ENCODE measurements around the gene IL20RA. TPM values are rescaled to one million over a fixed set of nuclear protein-coding genes. Genes with fewer than 3 reads are reported as not detected.

The IL20RA gene
- polyA plus RNA-seq, 1 experiment, result not detected

GRCh38 chr6:136990754-136991153 lies 54.0 kb downstream of the IL20RA start:
- H3K9me3 ChIP-seq (ENCODE audit: control insufficient read depth, insufficient read depth, low read length), result no peaks in the 10 kb centered on the region
- H3K27ac ChIP-seq (ENCODE audit: low read depth, low read length), result no peak overlapping the region
- CTCF ChIA-PET, result no interaction called here
- POLR2A ChIA-PET, result no interaction called here
- TF ChIP-seq, protein P1, sequence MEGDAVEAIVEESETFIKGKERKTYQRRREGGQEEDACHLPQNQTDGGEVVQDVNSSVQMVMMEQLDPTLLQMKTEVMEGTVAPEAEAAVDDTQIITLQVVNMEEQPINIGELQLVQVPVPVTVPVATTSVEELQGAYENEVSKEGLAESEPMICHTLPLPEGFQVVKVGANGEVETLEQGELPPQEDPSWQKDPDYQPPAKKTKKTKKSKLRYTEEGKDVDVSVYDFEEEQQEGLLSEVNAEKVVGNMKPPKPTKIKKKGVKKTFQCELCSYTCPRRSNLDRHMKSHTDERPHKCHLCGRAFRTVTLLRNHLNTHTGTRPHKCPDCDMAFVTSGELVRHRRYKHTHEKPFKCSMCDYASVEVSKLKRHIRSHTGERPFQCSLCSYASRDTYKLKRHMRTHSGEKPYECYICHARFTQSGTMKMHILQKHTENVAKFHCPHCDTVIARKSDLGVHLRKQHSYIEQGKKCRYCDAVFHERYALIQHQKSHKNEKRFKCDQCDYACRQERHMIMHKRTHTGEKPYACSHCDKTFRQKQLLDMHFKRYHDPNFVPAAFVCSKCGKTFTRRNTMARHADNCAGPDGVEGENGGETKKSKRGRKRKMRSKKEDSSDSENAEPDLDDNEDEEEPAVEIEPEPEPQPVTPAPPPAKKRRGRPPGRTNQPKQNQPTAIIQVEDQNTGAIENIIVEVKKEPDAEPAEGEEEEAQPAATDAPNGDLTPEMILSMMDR (IDR thresholded peaks at IDR 0.05; ENCODE audit: low read depth, low read length), result no peak
- peaks cover 37% of the 10 kb centered on the region for H3K27me3 ChIP-seq (ENCODE audit: control insufficient read depth, insufficient read depth, low read length)
- no peak for DNase-seq (ENCODE audit: low read depth, low spot score)
- no peak overlapping the region for H3K4me3 ChIP-seq (ENCODE audit: low read depth, low read length)

- no peak for DNase-seq (ENCODE audit: low read depth, low spot score)
- H3K27me3 ChIP-seq (ENCODE audit: control insufficient read depth, insufficient read depth, low read length), result peaks cover 37% of the 10 kb centered on the region
- H3K9me3 ChIP-seq (ENCODE audit: control insufficient read depth, insufficient read depth, low read length), result no peaks in the 10 kb centered on the region
- TF ChIP-seq, protein P1 (IDR thresholded peaks at IDR 0.05; ENCODE audit: low read depth, low read length), result no peak
- H3K27ac ChIP-seq (ENCODE audit: low read depth, low read length), result no peak overlapping the region
- peak overlapping the region; percentile 27; the same call in 1 of the 2 replicates for H3K4me3 ChIP-seq (ENCODE audit: low read depth, low read length)
- ChIA-PET CTCF (interaction anchor here (0.7 kb wide), 1 partner anchor 23 kb away, joined by 3 read pairs; no protein-coding TSS in a partner anchor), POLR2A (no interaction called here)
Measured at GRCh38 chr6:136990242-136990578, 54.6 kb downstream of the IL20RA start.

GRCh38 chr6:136989571-136990241 lies 55.1 kb downstream of the IL20RA start:
- no peak for DNase-seq (ENCODE audit: low read depth, low spot score)
- Histone ChIP-seq H3K9me3 (ENCODE audit: control insufficient read depth, insufficient read depth, low read length) (no peaks in the 10 kb centered on the region), H3K4me3 (ENCODE audit: low read depth, low read length) (peak overlapping the region; percentile 27), H3K27ac (ENCODE audit: low read depth, low read length) (no peak overlapping the region), H3K27me3 (ENCODE audit: control insufficient read depth, insufficient read depth, low read length) (peaks cover 37% of the 10 kb centered on the region)
- POLR2A ChIA-PET, result no interaction called here
- TF ChIP-seq, protein P1 (IDR thresholded peaks at IDR 0.05; ENCODE audit: low read depth, low read length), result no peak
- CTCF ChIA-PET, result interaction anchor here (0.7 kb wide), 1 partner anchor 24 kb away, joined by 3 read pairs; no protein-coding TSS in a partner anchor

DNA sequence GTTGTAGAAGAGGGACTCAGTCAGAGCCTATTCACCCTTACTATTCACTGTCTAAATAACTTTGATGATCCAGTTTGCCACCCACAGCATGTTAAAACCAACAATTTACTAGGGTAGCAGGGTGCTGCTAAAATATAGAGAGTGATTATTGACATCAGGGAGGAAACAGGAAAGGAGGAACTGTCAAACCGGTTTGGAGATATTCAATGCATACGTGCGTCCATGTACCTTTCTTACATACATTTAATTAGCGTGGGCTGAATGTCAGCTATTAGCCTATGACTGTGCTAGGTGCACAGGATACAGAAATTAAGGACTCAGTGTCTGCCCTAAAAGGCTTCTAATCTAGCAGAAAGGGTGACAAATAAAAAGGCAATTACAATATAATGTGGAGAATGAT lies 57.2 kb downstream of the IL20RA start:
- TF ChIP-seq, protein P1 (IDR thresholded peaks at IDR 0.05; ENCODE audit: low read depth, low read length), result no peak
- H3K27ac ChIP-seq (ENCODE audit: low read depth, low read length), result no peak overlapping the region
- CTCF ChIA-PET, result interaction anchor here (0.6 kb wide), 1 partner anchor 1318 kb away, joined by 3 read pairs; no protein-coding TSS in a partner anchor

DNA sequence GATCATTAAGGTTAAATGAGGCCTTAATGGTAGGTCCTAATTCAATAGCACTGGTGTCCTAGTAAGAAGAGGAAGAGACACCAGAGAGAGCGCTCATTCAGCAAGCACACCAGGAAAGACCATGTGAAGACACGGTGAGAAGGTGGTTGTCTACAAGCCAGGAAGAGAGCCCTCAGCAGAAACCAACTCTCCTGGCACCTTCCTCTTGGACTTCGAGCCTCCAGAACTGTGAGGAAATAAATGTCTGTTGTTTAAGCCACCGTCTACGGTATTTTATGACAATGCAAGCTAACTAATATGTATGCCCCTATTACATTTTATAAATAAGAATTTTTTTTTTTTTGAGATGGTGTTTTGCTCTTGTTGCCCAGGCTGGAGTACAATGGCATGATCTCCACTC lies 59.3 kb downstream of the IL20RA start:
- no peak overlapping the region for H3K27ac ChIP-seq (ENCODE audit: low read depth, low read length)
- no peaks in the 10 kb centered on the region for H3K9me3 ChIP-seq (ENCODE audit: control insufficient read depth, insufficient read depth, low read length)
- TF ChIP-seq, protein P1 (IDR thresholded peaks at IDR 0.05; ENCODE audit: low read depth, low read length), result no peak
- ChIA-PET POLR2A (no interaction called here), CTCF (no interaction called here)
- peaks cover 31% of the 10 kb centered on the region for H3K27me3 ChIP-seq (ENCODE audit: control insufficient read depth, insufficient read depth, low read length)
- no peak overlapping the region for H3K4me3 ChIP-seq (ENCODE audit: low read depth, low read length)
- no peak for DNase-seq (ENCODE audit: low read depth, low spot score)

More for the DNA sequence above, 57.2 kb downstream of the IL20RA start:
- no peak for DNase-seq (ENCODE audit: low read depth, low spot score)
- H3K4me3 ChIP-seq (ENCODE audit: low read depth, low read length), result no peak overlapping the region
- H3K9me3 ChIP-seq (ENCODE audit: control insufficient read depth, insufficient read depth, low read length), result no peaks in the 10 kb centered on the region
- POLR2A ChIA-PET, result no interaction called here
- H3K27me3 ChIP-seq (ENCODE audit: control insufficient read depth, insufficient read depth, low read length), result peaks cover 37% of the 10 kb centered on the region
